HCT116 (cell line): ENCODE results near the gene PDCD2. TPM values are rescaled to one million over a fixed set of nuclear protein-coding genes. Genes with fewer than 3 reads are reported as not detected.

Source experiments
- ATAC-seq: fragments of 200-7000 bp; cut with Tn5 transposase; 2 replicates; pipeline ENCODE4 v1.9.1; 2020; ENCODE audit warnings: mild to moderate bottlenecking, moderate library complexity
- BruUV-seq: library from RNA; stranded (reverse); fragments of 400-500 nt; replicated peaks from 2 replicates; lab custom pipeline; 2021; lab: Mats Ljungman, UMichigan
- CTCF ChIA-PET: fragments of 300-600 bp; sonication (Branson Sonifier 250); formaldehyde crosslinking; loops from one replicate; lab custom pipeline; 2021; ENCODE audit warnings: antibody characterized with exemption; lab: Charles Lee
- POLR2A ChIA-PET: fragments of 300-600, 350-600 bp; sonication (Branson Sonifier 250); formaldehyde crosslinking; loops from one replicate; lab custom pipeline; 2021; ENCODE audit warnings: antibody characterized with exemption; lab: Charles Lee
- RAD21 ChIA-PET, 2 experiments: fragments of 300-600 bp; sonication (Branson Sonifier 250); formaldehyde crosslinking; loops; one replicate each; lab custom pipeline; 2023; ENCODE audit warnings: low total read pairs in 2 of 2; ENCODE audit not compliant: uncharacterized antibody in 2 of 2, unreplicated experiment in 2 of 2, low non-redundant PET in 1 of 2; lab: Charles Lee
- DNase-seq: peaks from one replicate; pipeline ENCODE4 v3.0.0-alpha.2; 2010; ENCODE audit warnings: low read depth, low spot score
- H2AFZ ChIP-seq: fragments of 200-600 bp; shearing (Covaris generic), sonication (generic); 2 replicates; pipeline ENCODE4 v1.6.1; 2017; ENCODE audit warnings: low read depth, mixed run types, mixed read lengths, antibody characterized with exemption, low read length; ENCODE audit not compliant: poor library complexity, severe bottlenecking
- H3K27ac ChIP-seq: 2 replicates; pipeline ENCODE4 v1.5.1; 2012; ENCODE audit warnings: low read depth, low read length
- H3K27me3 ChIP-seq: fragments of 200-600 bp; sonication (generic); 2 replicates; pipeline ENCODE4 v1.6.1; 2016; ENCODE audit warnings: mixed run types, low read length, mixed read lengths; ENCODE audit not compliant: insufficient read depth
- H3K36me3 ChIP-seq, 2 experiments: fragments of 200-500 bp in 1 of 2; fragments of 200-600 bp in 1 of 2; sonication (Bioruptor generic) in 1 of 2; sonication (generic) in 1 of 2; 2 replicates each; pipeline versions ENCODE4 v1.5.1 to v1.6.1; 2014 to 2016; ENCODE audit warnings: low read length in 2 of 2, inconsistent platforms in 1 of 2, mixed read lengths in 1 of 2, mixed run types in 1 of 2; ENCODE audit not compliant: insufficient read depth in 2 of 2, control insufficient read depth in 1 of 2
- H3K4me1 ChIP-seq, 2 experiments: fragments of 200-600 bp in 1 of 2; sonication (generic) in 1 of 2; 2 replicates each; pipeline versions ENCODE4 v1.5.1 to v1.6.1; 2012 to 2017; ENCODE audit warnings: low read length in 2 of 2, inconsistent platforms in 1 of 2, mild to moderate bottlenecking in 1 of 2, mixed read lengths in 1 of 2, mixed run types in 1 of 2, moderate library complexity in 1 of 2; ENCODE audit not compliant: insufficient read depth in 2 of 2, control insufficient read depth in 1 of 2
- H3K4me2 ChIP-seq: fragments of 200-600 bp; sonication (generic); 2 replicates; pipeline ENCODE4 v1.6.1; 2017; ENCODE audit warnings: mixed run types, low read length, mixed read lengths
- H3K4me3 ChIP-seq, 2 experiments: fragments of 200-600 bp in 1 of 2; sonication (generic) in 1 of 2; replicated peaks in 1 of 2; 2 replicates each; pipeline ENCODE4 v1.5.1; 2011 to 2016; ENCODE audit warnings: low read length in 2 of 2, control low read depth in 1 of 2, low read depth in 1 of 2, mild to moderate bottlenecking in 1 of 2, mixed read lengths in 1 of 2, mixed run types in 1 of 2
- H3K79me2 ChIP-seq: fragments of 200-600 bp; sonication (generic); 2 replicates; pipeline ENCODE4 v1.6.1; 2017; ENCODE audit warnings: mild to moderate bottlenecking, mixed run types, low read length, moderate library complexity, mixed read lengths; ENCODE audit not compliant: insufficient read depth
- H3K9ac ChIP-seq: fragments of 200-600 bp; sonication (generic); 2 replicates; pipeline ENCODE4 v1.6.1; 2016; ENCODE audit warnings: low read length, mixed read lengths
- H3K9me2 ChIP-seq: fragments of 200-600 bp; sonication (generic), shearing (Covaris generic); 2 replicates; pipeline ENCODE4 v1.6.1; 2017; ENCODE audit warnings: mixed run types, mild to moderate bottlenecking, moderate library complexity; ENCODE audit not compliant: insufficient read depth
- H3K9me3 ChIP-seq, 2 experiments: fragments of 200-500 bp in 1 of 2; fragments of 200-600 bp in 1 of 2; sonication (Bioruptor generic) in 1 of 2; sonication (generic) in 1 of 2; 2 replicates each; pipeline ENCODE4 v1.6.1; 2014 to 2017; ENCODE audit warnings: low read length in 2 of 2, mixed read lengths in 2 of 2, inconsistent platforms in 1 of 2, low read depth in 1 of 2, mild to moderate bottlenecking in 1 of 2, mixed run types in 1 of 2, moderate library complexity in 1 of 2; ENCODE audit not compliant: control insufficient read depth in 1 of 2, insufficient read depth in 1 of 2
- H4K20me1 ChIP-seq: fragments of 200-600 bp; sonication (generic), shearing (Covaris generic); 2 replicates; pipeline ENCODE4 v1.6.1; 2017; ENCODE audit warnings: mixed run types, mild to moderate bottlenecking, moderate library complexity; ENCODE audit not compliant: insufficient read depth
- ATF3 ChIP-seq: IDR thresholded peaks from 2 replicates; pipeline ENCODE4 v1.6.1; 2012
- CEBPB ChIP-seq: IDR thresholded peaks from 2 replicates; pipeline ENCODE4 v1.6.1; 2012; ENCODE audit warnings: low read depth
- ELF1 ChIP-seq: IDR thresholded peaks from 2 replicates; pipeline ENCODE4 v1.6.1; 2012; ENCODE audit warnings: low read depth, borderline replicate concordance
- EZH2 ChIP-seq: fragments of 200-600 bp; sonication (generic); IDR thresholded peaks from 2 replicates; pipeline ENCODE4 v1.6.1; 2017; ENCODE audit warnings: antibody characterized with exemption, mixed run types
- EZH2phosphoT487 ChIP-seq: fragments of 200-600 bp; IDR thresholded peaks from 2 replicates; pipeline ENCODE4 v1.6.1; 2018; ENCODE audit warnings: antibody characterized with exemption, borderline replicate concordance
- FOSL1 ChIP-seq: IDR thresholded peaks from 2 replicates; pipeline ENCODE4 v1.6.1; 2012; ENCODE audit warnings: low read depth
- SIN3A ChIP-seq: IDR thresholded peaks from 2 replicates; pipeline ENCODE4 v1.6.1; 2012; ENCODE audit warnings: low read depth
- ZNF274 ChIP-seq: fragments of 200-500 bp; sonication (Bioruptor generic); IDR thresholded peaks from 2 replicates; pipeline ENCODE4 v1.6.1; 2014; ENCODE audit warnings: mild to moderate bottlenecking, low read depth, low read length, inconsistent platforms
- intact Hi-C: fragments of 100-400 bp; cut with micrococcal nuclease; formaldehyde crosslinking; loops from 2 replicates; pipeline ENCODE4 v1.10.0; 2022
- total RNA-seq: library from RNA; stranded (reverse); gene quantifications from one replicate; pipeline ENCODE4 v1.2.1, GENCODE V29; 2021; ENCODE audit not compliant: unreplicated experiment

PDCD2 gene
- total RNA-seq, 1 experiment from 2014 or later = 127 TPM

GRCh38 chr6:170554013-170554795 lies 30.2 kb downstream of the PDCD2 start, which contains the start of gene TBP (continued):
- TF ChIP-seq ELF1 (peak; percentile 94), EZH2phosphoT487 (no peak), EZH2 (no peak), ZNF274 (no peak)

GRCh38 chr6:170553534-170554012 lies 30.9 kb downstream of the PDCD2 start:
- TF ChIP-seq ATF3 (no peak), CEBPB (0 out of 2 replicates have a peak, but pooled peaks have one; percentile 3), SIN3A (peak; percentile 74), FOSL1 (0 out of 2 replicates have a peak, but pooled peaks have one; percentile 12)
- RAD21 ChIA-PET = no interaction called here
- peak overlapping the region; percentile 14; the same call in 1 of the 2 replicates for H3K27ac ChIP-seq
- CTCF ChIA-PET = interaction anchor here (1.0 kb wide), 1 partner anchor 24 kb away, joined by 3 read pairs; no protein-coding TSS in a partner anchor
- intact Hi-C loops = loop anchor here (1.0 to 2.0 kb wide), 2 partner anchors 802 to 851 kb away; partner anchors contain the start of genes C6orf120, DYNLT2, ERMARD and WDR27
- H3K27me3 ChIP-seq = no peaks in the 10 kb centered on the region
- POLR2A ChIA-PET = interaction anchor here (1.0 kb wide), 1 partner anchor 30 kb away, joined by 3 read pairs; the partner anchor contains the start of gene PDCD2
- H4K20me1 ChIP-seq = peaks cover 19% of the 10 kb centered on the region; the same call in 1 of the 2 replicates
- H3K9me2 ChIP-seq = no peaks in the 10 kb centered on the region
- H3K4me3 ChIP-seq = peak overlapping the region; percentile 91 to 99
- no peaks in the 10 kb centered on the region for H3K9me3 ChIP-seq
- H3K4me1 ChIP-seq = peaks cover 12 to 16% of the 10 kb centered on the region in 2 experiments
- H3K4me2 ChIP-seq = peak overlapping the region; percentile 93
- BruUV-seq = no TSS peak
- ATAC-seq (peak; percentile 53), DNase-seq (no peak)
- peak overlapping the region; percentile 99 for H3K9ac ChIP-seq
- peaks cover 20 to 30% of the 10 kb centered on the region in 2 experiments for H3K36me3 ChIP-seq
- H3K79me2 ChIP-seq = peaks cover 88% of the 10 kb centered on the region
- H2AFZ ChIP-seq = peak overlapping the region; percentile 98
